HG02938 (cell line): Measurements from ENCODE around the gene PLPPR3.

ENCODE experiments used
- ATAC-seq: cut with Tn5 transposase; IDR thresholded peaks from one replicate; pipeline ENCODE4 v1.9.1; 2021; ENCODE audit warnings: mild to moderate bottlenecking, moderate library complexity; ENCODE audit not compliant: unreplicated experiment

Gene PLPPR3

GRCh38 chr19:778910-779653, 42.7 kb downstream of the PLPPR3 start:
- no peak for ATAC-seq

DNA sequence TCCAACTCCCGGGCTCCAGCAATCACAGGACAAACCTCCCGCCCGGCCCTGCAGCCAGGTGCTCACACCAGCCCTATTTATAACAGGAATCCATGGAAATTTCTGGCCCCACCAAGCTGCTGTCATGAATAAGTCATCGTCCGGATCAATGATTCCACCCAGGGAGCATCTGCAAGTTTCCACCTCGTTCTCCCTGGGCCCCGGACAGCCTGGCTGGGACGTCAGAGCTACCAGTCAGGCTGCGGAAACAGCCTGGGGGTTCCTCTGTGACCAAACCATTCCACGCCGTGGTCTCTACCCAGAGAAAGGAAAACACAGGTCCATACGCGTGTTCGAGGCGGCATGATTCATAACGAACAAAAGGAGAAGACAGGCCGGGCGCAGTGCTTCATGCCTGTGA, 45.2 kb downstream of the PLPPR3 start:
- ATAC-seq: no peak

DNA sequence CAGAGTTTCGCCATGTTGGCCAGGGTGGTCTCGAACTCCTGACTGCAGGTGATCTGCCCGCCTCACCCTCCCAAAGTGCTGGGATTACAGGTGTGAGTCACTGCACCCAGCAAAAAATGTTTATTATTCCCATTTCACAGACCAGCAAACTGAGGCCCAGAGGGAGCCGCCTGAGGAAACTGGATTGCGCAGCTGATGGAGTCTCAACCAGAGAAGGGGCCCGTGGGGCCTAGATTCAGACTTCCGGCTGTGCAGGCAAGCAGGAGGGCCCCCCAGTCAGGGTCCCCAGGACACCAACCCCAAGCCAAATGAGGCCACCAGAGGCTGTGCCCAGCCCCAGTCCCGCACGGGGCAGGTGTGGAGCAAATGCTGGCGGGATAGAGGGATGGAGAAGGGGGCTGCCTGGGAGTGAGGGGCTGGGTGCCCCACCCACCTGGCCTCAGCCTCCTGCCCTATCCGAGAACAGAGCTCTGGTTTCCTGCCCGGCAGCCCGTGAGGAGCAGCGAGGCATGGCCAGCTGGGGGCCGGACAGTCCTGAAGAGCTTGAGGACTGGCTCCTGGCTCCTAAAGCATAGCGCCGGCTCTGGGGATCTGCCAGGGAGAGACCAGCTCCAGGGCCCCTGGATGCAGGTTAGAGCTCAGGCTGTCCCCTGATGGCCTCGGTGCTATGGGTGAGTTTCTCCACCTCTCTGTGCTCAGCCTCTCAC, 48.9 kb downstream of the PLPPR3 start:
- ATAC-seq: no peak

DNA sequence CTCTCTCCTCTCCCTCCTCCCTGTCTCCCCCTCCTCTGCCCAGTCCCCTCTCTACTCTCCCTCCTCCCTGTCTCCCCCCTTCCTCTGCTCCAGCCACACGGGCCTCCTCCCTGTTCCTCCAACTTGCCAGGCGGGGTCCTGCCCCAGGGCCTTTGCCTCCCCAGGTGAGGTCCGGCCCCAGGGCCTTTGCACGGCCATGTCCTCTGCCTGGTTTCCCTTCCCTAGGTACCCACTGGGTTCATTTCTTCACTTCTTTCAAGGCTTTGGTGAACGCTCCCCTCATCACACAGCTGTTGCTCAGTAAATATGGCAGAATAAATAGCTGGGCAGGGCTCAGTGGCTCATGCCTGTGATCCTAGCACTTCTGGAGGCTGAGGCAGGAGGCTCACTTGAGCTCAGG, 49.7 kb downstream of the PLPPR3 start:
- ATAC-seq: no peak

DNA sequence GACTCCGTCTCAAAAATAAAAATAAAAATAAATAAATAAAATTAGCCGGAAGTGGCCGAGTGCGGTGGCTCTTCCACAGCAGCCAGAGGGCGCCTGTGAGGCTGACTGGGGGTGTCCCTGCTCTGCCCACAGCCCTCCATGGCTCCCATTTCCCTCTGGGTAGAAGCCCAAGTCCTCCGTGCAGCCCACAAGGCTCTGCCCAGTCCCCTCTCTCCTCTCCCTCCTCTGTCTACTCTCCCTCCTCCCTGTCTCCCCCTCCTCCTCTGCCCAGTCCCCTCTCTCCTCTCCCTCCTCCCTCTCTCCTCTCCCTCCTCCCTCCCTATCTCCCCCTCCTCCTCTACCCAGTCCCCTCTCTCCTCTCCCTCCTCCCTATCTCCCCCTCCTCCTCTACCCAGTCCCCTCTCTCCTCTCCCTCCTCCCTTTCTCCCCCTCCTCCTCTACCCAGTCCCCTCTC, 50.4 kb downstream of the PLPPR3 start:
- ATAC-seq: no peak

- no peak for ATAC-seq
Measured at GRCh38 chr19:769616-770015, 52.1 kb downstream of the PLPPR3 start.

DNA sequence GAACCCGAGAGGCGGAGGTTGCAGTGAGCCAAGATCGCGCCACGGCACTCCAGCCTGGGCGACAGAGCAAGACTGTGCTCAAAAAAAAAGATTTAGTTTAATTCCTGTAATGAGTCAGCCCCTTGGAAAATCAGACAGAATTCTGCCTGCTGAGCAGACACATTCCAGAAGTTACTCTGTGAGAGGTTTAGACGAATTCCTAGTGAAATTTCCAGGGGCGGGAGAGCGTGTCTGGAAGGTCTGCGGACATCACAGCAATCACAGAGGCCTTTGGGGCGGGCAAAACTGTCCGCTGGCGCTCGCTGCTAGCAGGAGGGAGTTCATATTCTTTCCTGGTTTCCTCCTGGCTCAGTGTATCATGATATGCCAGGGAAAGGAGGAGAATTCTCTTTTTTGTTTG, 53.3 kb downstream of the PLPPR3 start:
- no peak for ATAC-seq

DNA sequence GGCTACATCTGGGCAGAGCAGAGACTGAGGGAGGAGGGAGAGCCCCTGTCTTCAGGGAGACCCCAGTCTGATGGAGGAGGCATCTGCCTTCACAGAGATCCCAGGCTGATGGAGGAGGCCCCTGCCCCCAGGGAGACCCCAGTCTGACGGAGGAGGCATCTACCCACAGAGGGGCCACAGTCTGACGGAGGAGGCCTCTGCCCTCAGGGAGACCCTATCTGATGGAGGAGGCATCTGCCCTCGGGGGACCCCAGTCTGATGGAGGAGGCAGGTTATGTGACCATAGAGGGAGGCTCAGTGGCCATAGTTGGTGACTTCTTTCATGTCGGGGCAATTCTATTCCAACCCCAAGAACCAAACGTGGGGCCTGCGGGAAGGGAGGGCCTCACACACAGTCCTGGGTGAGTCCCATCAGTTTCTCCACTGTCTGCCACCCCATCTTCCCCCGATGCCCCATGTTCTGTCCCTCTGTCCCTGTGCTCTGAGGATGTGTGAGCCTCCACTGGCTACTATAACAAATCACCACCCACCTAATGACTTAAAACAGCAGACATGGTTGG, 56.5 kb downstream of the PLPPR3 start:
- no peak for ATAC-seq

DNA sequence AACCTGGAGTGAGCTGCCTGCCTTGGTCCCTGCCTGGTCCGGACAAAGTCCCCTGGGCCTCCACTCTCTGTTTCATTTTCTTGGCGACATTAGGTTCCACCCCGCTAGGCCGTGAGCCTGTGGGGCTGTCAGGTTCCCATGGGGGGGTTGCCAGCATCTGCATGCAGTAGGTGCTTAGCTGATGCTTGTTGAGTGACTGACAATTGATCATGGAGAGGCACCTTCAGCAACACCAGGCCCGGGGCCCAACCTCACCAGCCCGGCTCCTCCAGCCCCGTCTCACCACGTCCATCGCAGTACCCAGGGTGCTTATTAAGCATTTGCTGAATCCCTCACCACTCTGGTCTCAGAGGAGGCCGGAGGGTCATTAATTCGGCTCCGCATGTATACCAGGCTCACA, 57.5 kb downstream of the PLPPR3 start:
- no peak for ATAC-seq

DNA sequence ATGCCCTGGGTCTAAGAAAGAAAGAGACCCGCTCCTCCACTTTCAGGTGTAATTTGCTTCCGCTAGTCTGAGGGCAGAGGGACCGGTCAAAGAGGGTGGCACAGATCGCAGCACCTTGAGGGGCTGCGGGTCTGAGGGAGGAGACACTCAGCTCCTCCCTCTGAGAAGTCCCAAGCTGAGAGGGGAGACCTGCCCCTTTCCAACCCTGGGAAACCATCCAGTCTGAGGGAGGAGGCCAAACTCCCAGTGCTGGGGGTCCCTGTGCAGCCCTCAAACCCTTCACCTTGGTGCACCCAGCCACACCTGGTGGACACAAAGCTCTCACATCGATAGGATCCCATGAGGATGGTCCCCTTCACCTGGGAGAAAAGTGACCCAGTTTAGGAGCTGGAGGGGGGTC, 57.9 kb downstream of the PLPPR3 start:
- no peak for ATAC-seq

DNA sequence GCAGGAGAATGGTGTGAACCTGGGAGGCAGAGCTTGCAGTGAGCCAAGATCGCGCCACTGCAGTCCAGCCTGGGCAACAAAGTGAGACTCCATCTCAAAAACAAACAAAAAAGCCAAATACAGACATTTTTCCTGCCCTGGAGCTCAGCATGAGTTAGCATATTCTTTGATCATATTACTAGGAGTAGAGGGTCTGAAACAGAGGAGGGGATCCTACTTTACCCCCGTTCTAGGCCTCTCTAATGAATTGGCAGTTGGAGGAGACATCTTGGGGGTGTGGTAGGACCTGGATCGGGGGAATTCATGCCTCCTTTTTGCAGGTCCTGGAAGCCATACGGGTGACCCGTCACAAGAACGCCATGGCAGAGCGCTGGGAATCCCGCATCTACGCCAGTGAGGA, 58.6 kb downstream of the PLPPR3 start:
- ATAC-seq: no peak
